Erythroblast (primary cell): Measurements from ENCODE around the gene CSNK1A1.

Experiments used
- GATA1 ChIP-seq: IDR thresholded peaks from 2 replicates; pipeline ENCODE4 v1.6.1; 2011; ENCODE audit warnings: low read depth, mild to moderate bottlenecking, control low read depth, low read length, moderate library complexity
- POLR2A ChIP-seq: IDR thresholded peaks from 2 replicates; pipeline ENCODE4 v1.6.1; 2011; ENCODE audit warnings: mild to moderate bottlenecking, low read length

DNA sequence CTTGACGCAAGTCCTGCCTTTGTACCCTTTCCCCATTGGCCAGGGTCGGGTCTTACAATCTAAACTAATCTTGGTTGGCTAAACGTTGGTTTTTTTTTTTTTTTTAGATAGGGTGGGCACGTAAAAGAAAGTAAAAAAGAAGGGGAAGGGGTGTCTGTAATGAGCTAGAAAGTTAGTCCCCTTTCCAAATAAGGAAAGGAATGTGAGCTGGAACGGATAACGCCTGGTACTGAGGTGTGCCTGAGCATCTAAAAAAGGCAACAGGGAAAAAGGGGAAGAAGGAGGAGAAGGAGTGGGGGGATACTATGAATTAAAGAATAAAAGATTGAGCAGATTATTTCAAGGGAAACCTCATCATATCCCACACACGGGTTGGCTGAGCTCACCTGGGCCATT lies 105.9 kb downstream of the CSNK1A1 start:
- TF ChIP-seq POLR2A (no peak), GATA1 (no peak)
